SK-N-SH (cell line): ENCODE measurements around the gene NCSTN. TPM values are rescaled to one million over a fixed set of nuclear protein-coding genes. Genes with fewer than 3 reads are reported as not detected.

ENCODE experiments used
- CTCF ChIA-PET: fragments of 300-600, 350-600 bp; formaldehyde crosslinking; extraction: SDS; loops from one replicate; lab custom pipeline; 2021; lab: Yijun Ruan, JAX
- POLR2A ChIA-PET: fragments of 350-600 bp; sonication (Branson Sonifier 250); formaldehyde crosslinking; extraction: SDS; loops from one replicate; lab custom pipeline; 2020; ENCODE audit warnings: antibody characterized with exemption, inconsistent platforms; lab: Yijun Ruan, JAX
- DNase-seq: peaks from one replicate; pipeline ENCODE4 v3.0.0; 2012
- H2AFZ ChIP-seq: fragments of 200-600 bp; sonication (generic); 2 replicates; pipeline ENCODE4 v1.8.1; 2016; ENCODE audit warnings: antibody characterized with exemption, mild to moderate bottlenecking, low read depth
- H3F3A ChIP-seq: fragments of 200-600 bp; sonication (generic); replicated peaks from 2 replicates; pipeline ENCODE3; 2016; ENCODE audit warnings: antibody characterized with exemption, mild to moderate bottlenecking; ENCODE audit not compliant: insufficient read depth
- H3K27ac ChIP-seq, 2 experiments: fragments of 200-500 bp in 1 of 2; fragments of 200-600 bp in 1 of 2; sonication (Bioruptor generic) in 1 of 2; sonication (generic), shearing (Covaris generic) in 1 of 2; 2 replicates each; pipeline versions ENCODE4 v1.5.1 to v1.6.1; 2014 to 2016; ENCODE audit warnings: low read depth in 2 of 2, inconsistent platforms in 1 of 2, low read length in 1 of 2, mild to moderate bottlenecking in 1 of 2, mixed read lengths in 1 of 2
- H3K27me3 ChIP-seq: fragments of 200-600 bp; sonication (generic), shearing (Covaris generic); 2 replicates; pipeline ENCODE4 v1.6.1; 2016; ENCODE audit warnings: mixed run types; ENCODE audit not compliant: insufficient read depth
- H3K36me3 ChIP-seq, 2 experiments: fragments of 200-500 bp in 1 of 2; fragments of 200-600 bp in 1 of 2; sonication (Bioruptor generic) in 1 of 2; sonication (generic) in 1 of 2; replicated peaks in 1 of 2; 2 replicates each; pipeline versions ENCODE3 to v1.5.1; 2014 to 2016; ENCODE audit warnings: low read length in 1 of 2, mild to moderate bottlenecking in 1 of 2; ENCODE audit not compliant: insufficient read depth in 2 of 2, control insufficient read depth in 1 of 2
- H3K4me1 ChIP-seq, 2 experiments: fragments of 200-500 bp in 1 of 2; fragments of 200-600 bp in 1 of 2; sonication (Bioruptor generic) in 1 of 2; sonication (generic), shearing (Covaris generic) in 1 of 2; 2 replicates each; pipeline versions ENCODE4 v1.5.1 to v1.6.1; 2014 to 2016; ENCODE audit warnings: low read depth in 1 of 2, low read length in 1 of 2, mixed run types in 1 of 2; ENCODE audit not compliant: insufficient read depth in 2 of 2, control insufficient read depth in 1 of 2
- H3K4me2 ChIP-seq: fragments of 200-600 bp; sonication (generic), shearing (Covaris generic); 2 replicates; pipeline ENCODE4 v1.6.1; 2017; ENCODE audit warnings: mixed run types
- H3K4me3 ChIP-seq, 2 experiments: fragments of 200-500 bp in 1 of 2; fragments of 200-600 bp in 1 of 2; sonication (Bioruptor generic) in 1 of 2; sonication (generic), shearing (Covaris generic) in 1 of 2; 2 replicates each; pipeline versions ENCODE4 v1.5.1 to v1.8.1; 2014 to 2016; ENCODE audit warnings: low read depth in 2 of 2, inconsistent platforms in 1 of 2, low read length in 1 of 2, mild to moderate bottlenecking in 1 of 2, mixed read lengths in 1 of 2, moderate library complexity in 1 of 2
- H3K79me2 ChIP-seq: fragments of 200-600 bp; sonication (generic); 2 replicates; pipeline ENCODE4 v1.8.1; 2017; ENCODE audit warnings: mild to moderate bottlenecking; ENCODE audit not compliant: insufficient read depth
- H3K9ac ChIP-seq: fragments of 200-600 bp; sonication (generic); 2 replicates; pipeline ENCODE4 v1.6.1; 2017; ENCODE audit warnings: mixed run types
- H3K9me2 ChIP-seq: fragments of 200-600 bp; sonication (generic); 2 replicates; pipeline ENCODE4 v1.6.1; 2017; ENCODE audit warnings: mixed run types
- H3K9me3 ChIP-seq: fragments of 200-600 bp; sonication (generic); 2 replicates; pipeline ENCODE4 v1.6.1; 2017; ENCODE audit warnings: mixed run types, mild to moderate bottlenecking, moderate library complexity
- H4K20me1 ChIP-seq: fragments of 200-600 bp; sonication (generic); 2 replicates; pipeline ENCODE4 v1.6.1; 2017; ENCODE audit warnings: mild to moderate bottlenecking, mixed run types; ENCODE audit not compliant: insufficient read depth
- EP300 ChIP-seq, 2 experiments: IDR thresholded peaks; 2 replicates each; pipeline versions ENCODE4 v1.4.0 to v1.6.1; 2012; ENCODE audit warnings: borderline replicate concordance in 1 of 2, low read depth in 1 of 2, low read length in 1 of 2
- EZH2phosphoT487 ChIP-seq: fragments of 200-600 bp; sonication (generic); IDR thresholded peaks from 2 replicates; pipeline ENCODE4 v1.6.1; 2017; ENCODE audit warnings: low read depth, mixed run types, mild to moderate bottlenecking, antibody characterized with exemption, moderate library complexity, borderline replicate concordance
- FOXJ3 ChIP-seq: sonication (generic); formaldehyde crosslinking; IDR thresholded peaks from 2 replicates; pipeline ENCODE4 v1.5.1; 2020; ENCODE audit warnings: mild to moderate bottlenecking, missing genetic modification reagents
- NFIC ChIP-seq: IDR thresholded peaks from 2 replicates; pipeline ENCODE4 v1.4.0; 2012; ENCODE audit warnings: borderline replicate concordance
- YY1 ChIP-seq: IDR thresholded peaks from 2 replicates; pipeline ENCODE4 v1.4.0; 2012; ENCODE audit warnings: low read depth, mild to moderate bottlenecking
- polyA plus RNA-seq, 3 experiments: library from polyadenylated mRNA; depleted of rRNA; stranded (reverse); fragments of >200 nt; gene quantifications; 2 replicates each; pipeline ENCODE4 v1.2.3, GENCODE V29; 2012
- TF ChIP-seq, protein P1 (sequence below): IDR thresholded peaks from 2 replicates; pipeline ENCODE4 v1.6.1; 2012; ENCODE audit warnings: mild to moderate bottlenecking, low read depth, low read length, moderate library complexity
- TF ChIP-seq, protein P2 (sequence below): IDR thresholded peaks from 2 replicates; pipeline ENCODE4 v1.4.0; 2012; ENCODE audit warnings: low read depth, borderline replicate concordance
- TF ChIP-seq, protein P3 (sequence below): IDR thresholded peaks from 2 replicates; pipeline ENCODE4; 2012
- TF ChIP-seq, protein P4 (sequence below): IDR thresholded peaks from 2 replicates; pipeline ENCODE4 v1.4.0; 2012; ENCODE audit warnings: low read depth
- TF ChIP-seq, protein P5 (sequence below): fragments of 200-600 bp; sonication (generic); IDR thresholded peaks from 2 replicates; pipeline ENCODE4 v1.6.1; 2017; ENCODE audit warnings: antibody characterized with exemption, mild to moderate bottlenecking, moderate library complexity

Gene NCSTN
- polyA plus RNA-seq, 1 of the 3 experiments (the other 2 are of a cell fraction), result 165 TPM

DNA sequence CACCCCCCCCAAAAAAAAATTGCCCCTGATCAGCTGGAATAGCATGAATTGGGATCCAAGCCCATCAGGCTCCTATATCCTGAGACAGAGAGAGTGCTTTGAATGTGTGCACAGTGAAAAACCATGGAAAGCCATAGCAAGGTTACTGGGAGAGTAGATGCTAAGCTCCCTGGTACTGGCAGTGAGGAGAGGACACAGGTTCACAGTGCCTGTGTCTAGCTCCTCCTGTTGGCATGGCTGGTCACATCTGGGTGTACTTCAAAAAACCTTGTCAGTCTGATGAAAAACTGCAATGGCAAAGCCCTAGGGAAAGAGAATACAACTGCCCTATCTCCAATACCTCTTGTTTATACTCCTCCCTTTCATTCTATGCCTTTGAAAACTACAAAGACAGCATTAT, 13.1 kb upstream of the NCSTN start:
- 0 out of 2 replicates have a peak, but pooled peaks cover 8% of the 10 kb centered on the region for H4K20me1 ChIP-seq

DNA sequence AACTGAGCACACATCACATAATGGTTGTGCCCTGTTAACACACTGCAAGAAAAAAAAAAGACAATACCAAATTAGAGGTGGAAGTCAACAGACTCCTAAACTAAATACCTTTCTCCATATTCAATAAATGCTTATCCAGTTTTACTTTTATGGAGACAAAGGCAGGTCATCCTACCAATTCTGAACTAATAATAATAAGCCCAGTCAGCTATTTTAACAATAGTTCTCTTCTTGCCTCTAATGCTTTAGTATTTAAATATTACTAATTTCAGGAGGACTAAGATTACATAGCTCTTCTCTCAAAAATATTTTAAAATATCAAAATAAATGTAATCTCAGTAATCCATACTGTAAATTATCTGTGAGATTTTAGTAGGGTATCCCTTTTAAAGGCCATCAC, 10.7 kb upstream of the NCSTN start:
- Histone ChIP-seq H3K9me3 (no peaks in the 10 kb centered on the region), H3K4me2 (no peak overlapping the region), H3K27ac (no peak overlapping the region), H3K9me2 (no peaks in the 10 kb centered on the region), H3F3A (peaks cover 23% of the 10 kb centered on the region), H3K9ac (no peak overlapping the region), H3K4me1 (no peaks in the 10 kb centered on the region), H3K36me3 (peaks cover 86 to 87% of the 10 kb centered on the region in 2 experiments), H3K27me3 (no peaks in the 10 kb centered on the region), H3K4me3 (no peak overlapping the region), H3K79me2 (peaks cover 80% of the 10 kb centered on the region), H2AFZ (no peak overlapping the region), H4K20me1 (0 out of 2 replicates have a peak, but pooled peaks cover 20% of the 10 kb centered on the region)
- ChIA-PET CTCF (interaction anchor here (1.1 to 2.2 kb wide), 2 partner anchors 8 to 41 kb away, joined by 3 to 11 read pairs; no protein-coding TSS in a partner anchor), POLR2A (no interaction called here)
- no peak for DNase-seq
- TF ChIP-seq, protein P1, sequence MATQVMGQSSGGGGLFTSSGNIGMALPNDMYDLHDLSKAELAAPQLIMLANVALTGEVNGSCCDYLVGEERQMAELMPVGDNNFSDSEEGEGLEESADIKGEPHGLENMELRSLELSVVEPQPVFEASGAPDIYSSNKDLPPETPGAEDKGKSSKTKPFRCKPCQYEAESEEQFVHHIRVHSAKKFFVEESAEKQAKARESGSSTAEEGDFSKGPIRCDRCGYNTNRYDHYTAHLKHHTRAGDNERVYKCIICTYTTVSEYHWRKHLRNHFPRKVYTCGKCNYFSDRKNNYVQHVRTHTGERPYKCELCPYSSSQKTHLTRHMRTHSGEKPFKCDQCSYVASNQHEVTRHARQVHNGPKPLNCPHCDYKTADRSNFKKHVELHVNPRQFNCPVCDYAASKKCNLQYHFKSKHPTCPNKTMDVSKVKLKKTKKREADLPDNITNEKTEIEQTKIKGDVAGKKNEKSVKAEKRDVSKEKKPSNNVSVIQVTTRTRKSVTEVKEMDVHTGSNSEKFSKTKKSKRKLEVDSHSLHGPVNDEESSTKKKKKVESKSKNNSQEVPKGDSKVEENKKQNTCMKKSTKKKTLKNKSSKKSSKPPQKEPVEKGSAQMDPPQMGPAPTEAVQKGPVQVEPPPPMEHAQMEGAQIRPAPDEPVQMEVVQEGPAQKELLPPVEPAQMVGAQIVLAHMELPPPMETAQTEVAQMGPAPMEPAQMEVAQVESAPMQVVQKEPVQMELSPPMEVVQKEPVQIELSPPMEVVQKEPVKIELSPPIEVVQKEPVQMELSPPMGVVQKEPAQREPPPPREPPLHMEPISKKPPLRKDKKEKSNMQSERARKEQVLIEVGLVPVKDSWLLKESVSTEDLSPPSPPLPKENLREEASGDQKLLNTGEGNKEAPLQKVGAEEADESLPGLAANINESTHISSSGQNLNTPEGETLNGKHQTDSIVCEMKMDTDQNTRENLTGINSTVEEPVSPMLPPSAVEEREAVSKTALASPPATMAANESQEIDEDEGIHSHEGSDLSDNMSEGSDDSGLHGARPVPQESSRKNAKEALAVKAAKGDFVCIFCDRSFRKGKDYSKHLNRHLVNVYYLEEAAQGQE, result no peak
- TF ChIP-seq, protein P2, sequence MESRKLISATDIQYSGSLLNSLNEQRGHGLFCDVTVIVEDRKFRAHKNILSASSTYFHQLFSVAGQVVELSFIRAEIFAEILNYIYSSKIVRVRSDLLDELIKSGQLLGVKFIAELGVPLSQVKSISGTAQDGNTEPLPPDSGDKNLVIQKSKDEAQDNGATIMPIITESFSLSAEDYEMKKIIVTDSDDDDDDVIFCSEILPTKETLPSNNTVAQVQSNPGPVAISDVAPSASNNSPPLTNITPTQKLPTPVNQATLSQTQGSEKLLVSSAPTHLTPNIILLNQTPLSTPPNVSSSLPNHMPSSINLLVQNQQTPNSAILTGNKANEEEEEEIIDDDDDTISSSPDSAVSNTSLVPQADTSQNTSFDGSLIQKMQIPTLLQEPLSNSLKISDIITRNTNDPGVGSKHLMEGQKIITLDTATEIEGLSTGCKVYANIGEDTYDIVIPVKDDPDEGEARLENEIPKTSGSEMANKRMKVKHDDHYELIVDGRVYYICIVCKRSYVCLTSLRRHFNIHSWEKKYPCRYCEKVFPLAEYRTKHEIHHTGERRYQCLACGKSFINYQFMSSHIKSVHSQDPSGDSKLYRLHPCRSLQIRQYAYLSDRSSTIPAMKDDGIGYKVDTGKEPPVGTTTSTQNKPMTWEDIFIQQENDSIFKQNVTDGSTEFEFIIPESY, result no peak
- TF ChIP-seq EP300 (IDR thresholded peaks at IDR 0.05; ENCODE audit: borderline replicate concordance in 1 of 2, low read depth in 1 of 2, low read length in 1 of 2) (no peak), FOXJ3 (CRISPR knock-in tag) (no peak), YY1 (no peak), NFIC (no peak)
- TF ChIP-seq, protein P3, sequence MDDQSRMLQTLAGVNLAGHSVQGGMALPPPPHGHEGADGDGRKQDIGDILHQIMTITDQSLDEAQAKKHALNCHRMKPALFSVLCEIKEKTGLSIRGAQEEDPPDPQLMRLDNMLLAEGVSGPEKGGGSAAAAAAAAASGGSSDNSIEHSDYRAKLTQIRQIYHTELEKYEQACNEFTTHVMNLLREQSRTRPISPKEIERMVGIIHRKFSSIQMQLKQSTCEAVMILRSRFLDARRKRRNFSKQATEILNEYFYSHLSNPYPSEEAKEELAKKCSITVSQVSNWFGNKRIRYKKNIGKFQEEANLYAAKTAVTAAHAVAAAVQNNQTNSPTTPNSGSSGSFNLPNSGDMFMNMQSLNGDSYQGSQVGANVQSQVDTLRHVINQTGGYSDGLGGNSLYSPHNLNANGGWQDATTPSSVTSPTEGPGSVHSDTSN, result no peak
- TF ChIP-seq, protein P4, sequence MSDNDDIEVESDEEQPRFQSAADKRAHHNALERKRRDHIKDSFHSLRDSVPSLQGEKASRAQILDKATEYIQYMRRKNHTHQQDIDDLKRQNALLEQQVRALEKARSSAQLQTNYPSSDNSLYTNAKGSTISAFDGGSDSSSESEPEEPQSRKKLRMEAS, result no peak
- TF ChIP-seq, protein P5, sequence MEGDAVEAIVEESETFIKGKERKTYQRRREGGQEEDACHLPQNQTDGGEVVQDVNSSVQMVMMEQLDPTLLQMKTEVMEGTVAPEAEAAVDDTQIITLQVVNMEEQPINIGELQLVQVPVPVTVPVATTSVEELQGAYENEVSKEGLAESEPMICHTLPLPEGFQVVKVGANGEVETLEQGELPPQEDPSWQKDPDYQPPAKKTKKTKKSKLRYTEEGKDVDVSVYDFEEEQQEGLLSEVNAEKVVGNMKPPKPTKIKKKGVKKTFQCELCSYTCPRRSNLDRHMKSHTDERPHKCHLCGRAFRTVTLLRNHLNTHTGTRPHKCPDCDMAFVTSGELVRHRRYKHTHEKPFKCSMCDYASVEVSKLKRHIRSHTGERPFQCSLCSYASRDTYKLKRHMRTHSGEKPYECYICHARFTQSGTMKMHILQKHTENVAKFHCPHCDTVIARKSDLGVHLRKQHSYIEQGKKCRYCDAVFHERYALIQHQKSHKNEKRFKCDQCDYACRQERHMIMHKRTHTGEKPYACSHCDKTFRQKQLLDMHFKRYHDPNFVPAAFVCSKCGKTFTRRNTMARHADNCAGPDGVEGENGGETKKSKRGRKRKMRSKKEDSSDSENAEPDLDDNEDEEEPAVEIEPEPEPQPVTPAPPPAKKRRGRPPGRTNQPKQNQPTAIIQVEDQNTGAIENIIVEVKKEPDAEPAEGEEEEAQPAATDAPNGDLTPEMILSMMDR, result no peak

More for the DNA sequence above, 13.1 kb upstream of the NCSTN start:
- H3K79me2 ChIP-seq, result peaks cover 82% of the 10 kb centered on the region
- H3K36me3 ChIP-seq, result peaks cover 89 to 95% of the 10 kb centered on the region in 2 experiments
- no peaks in the 10 kb centered on the region for H3K27me3 ChIP-seq
- no peak for TF ChIP-seq EZH2phosphoT487
- CTCF ChIA-PET, result interaction anchor here (0.7 to 1.6 kb wide), 4 partner anchors 9 to 78 kb away, joined by 3 to 5 read pairs (median 4); partner anchors contain the start of gene PEX19
- H3K9me2 ChIP-seq, result no peaks in the 10 kb centered on the region
- H3K9ac ChIP-seq, result no peak overlapping the region
- no peak overlapping the region for H2AFZ ChIP-seq
- no peak for DNase-seq
- no peak overlapping the region for H3K4me3 ChIP-seq
- H3K9me3 ChIP-seq, result no peaks in the 10 kb centered on the region
- peaks cover 23% of the 10 kb centered on the region for H3F3A ChIP-seq
- POLR2A ChIA-PET, result interaction anchor here (1.0 kb wide), 1 partner anchor 12 kb away, joined by 3 read pairs; no protein-coding TSS in a partner anchor
- no peaks in the 10 kb centered on the region for H3K4me1 ChIP-seq
- no peak overlapping the region for H3K4me2 ChIP-seq
- H3K27ac ChIP-seq, result no peak overlapping the region
